Measurements from ENCODE around the gene NOX5.
"Not testable (repeated sequence)": the region's sequence is repeated elsewhere in the genome, so short reads cannot be mapped to it uniquely, and the experiment has no call there.

DNA sequence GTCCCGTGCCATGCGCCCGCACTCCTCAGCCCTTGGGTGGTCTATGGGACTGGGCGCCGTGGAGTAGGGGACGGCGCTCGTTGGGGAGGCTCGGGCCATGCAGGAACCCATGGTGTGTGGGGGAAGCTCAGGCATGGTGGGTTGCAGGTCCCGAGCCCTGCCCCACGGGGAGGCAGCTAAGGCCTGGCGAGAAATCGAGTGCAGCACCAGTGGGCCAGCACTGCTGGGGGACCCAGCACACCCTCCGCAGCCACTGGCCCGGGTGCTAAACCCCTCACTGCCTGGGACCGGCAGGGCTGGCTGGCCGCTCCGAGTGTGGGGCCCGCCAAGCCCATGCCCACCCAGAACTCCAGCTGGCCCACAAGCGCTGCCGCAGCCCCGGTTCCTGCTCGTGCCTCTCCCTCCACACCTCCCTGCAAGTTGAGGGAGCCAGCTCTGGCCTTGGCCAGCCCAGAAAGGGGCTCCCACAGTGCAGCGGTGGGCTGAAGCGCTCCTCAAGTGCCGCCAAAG lies 38.8 kb upstream of the NOX5 start:
- TF ChIP-seq, protein P1, sequence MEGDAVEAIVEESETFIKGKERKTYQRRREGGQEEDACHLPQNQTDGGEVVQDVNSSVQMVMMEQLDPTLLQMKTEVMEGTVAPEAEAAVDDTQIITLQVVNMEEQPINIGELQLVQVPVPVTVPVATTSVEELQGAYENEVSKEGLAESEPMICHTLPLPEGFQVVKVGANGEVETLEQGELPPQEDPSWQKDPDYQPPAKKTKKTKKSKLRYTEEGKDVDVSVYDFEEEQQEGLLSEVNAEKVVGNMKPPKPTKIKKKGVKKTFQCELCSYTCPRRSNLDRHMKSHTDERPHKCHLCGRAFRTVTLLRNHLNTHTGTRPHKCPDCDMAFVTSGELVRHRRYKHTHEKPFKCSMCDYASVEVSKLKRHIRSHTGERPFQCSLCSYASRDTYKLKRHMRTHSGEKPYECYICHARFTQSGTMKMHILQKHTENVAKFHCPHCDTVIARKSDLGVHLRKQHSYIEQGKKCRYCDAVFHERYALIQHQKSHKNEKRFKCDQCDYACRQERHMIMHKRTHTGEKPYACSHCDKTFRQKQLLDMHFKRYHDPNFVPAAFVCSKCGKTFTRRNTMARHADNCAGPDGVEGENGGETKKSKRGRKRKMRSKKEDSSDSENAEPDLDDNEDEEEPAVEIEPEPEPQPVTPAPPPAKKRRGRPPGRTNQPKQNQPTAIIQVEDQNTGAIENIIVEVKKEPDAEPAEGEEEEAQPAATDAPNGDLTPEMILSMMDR (IDR thresholded peaks at IDR 0.05) = not testable (repeated sequence)
- not testable (repeated sequence) for TF ChIP-seq POLR2A, EP300 (IDR thresholded peaks at IDR 0.05)

Data from stomach (tissue), 4 donors.